Retina (tissue), 1 donor: ENCODE results near the gene ADRA2B.
A peak's percentile ranks its signal among the peaks of the same experiment; 100 is the strongest.
"Not testable (repeated sequence)": the region's sequence is repeated elsewhere in the genome, so short reads cannot be mapped to it uniquely, and the experiment has no call there.

ENCODE experiments used
- DNase-seq: peaks from one replicate; pipeline ENCODE4 v3.0.0-alpha.2; 2016

ADRA2B gene

DNA sequence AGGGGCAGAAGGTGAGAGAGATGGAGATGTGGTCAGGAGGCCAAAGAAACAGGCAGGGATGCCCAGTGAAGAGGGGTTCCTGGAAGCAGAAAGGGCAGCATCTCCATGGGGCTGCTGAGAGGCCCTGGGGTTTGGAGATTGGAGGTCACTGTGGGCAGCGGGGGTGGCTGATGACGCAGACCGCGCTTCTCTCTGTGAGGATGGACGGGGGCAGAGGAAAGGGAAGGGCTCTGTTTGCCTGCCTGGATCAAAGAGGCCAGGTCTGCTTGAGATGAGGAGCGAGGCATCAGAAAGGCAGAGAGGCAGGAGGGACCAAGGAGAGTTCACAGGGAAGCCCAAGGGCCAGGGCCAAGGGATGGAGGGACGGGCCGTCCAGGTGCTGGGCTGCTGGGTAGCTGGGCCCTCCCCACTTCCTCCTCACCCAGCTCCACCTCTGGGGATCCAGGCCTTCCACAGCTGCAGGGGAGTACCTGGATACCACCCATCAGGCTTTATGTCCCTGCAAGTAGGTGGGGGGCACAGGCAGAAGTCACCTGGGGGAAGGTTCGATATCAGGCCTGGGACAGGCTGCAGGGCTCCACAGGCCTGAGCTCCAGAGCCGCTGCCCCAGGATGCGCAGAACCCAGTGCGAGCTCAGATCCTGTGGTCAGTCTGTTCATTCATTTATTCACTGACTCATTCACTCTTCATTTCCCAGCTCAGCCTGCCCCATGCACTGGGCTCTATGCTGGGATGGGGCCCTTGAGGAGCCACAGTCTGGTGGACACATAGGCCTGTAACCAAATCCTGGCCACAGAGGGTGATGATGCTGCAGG is 30.6 kb downstream of the ADRA2B start:
- no peak for DNase-seq

DNA sequence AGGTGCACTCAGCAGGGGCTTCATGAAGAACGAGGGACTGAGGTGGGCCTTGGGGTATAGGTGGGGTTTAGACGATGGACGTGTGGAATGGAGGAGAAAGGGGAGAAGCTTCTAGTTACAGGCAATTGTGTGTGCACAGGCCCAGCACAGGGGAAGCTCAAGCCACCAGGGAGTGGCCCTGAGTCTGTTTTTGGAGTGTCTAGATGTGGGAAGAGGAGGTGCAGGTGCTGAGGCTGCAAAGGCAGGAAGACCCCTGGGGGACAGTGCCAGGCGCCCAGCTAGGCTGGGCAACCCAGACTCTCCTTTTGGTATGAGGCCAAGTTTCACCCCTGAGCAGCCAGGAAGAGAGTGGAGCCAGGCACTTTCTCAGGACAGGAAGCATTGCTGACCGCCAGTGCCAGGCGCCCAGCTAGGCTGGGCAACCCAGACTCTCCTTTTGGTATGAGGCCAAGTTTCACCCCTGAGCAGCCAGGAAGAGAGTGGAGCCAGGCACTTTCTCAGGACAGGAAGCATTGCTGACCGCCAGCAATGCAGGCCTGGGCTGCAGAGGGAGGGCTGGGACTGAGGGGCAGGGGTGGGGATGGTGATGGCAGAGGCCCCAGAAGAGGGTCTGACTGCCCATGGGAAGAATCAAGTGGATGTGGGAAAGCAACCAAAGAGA is 31.4 kb downstream of the ADRA2B start:
- not testable (repeated sequence) for DNase-seq

DNA sequence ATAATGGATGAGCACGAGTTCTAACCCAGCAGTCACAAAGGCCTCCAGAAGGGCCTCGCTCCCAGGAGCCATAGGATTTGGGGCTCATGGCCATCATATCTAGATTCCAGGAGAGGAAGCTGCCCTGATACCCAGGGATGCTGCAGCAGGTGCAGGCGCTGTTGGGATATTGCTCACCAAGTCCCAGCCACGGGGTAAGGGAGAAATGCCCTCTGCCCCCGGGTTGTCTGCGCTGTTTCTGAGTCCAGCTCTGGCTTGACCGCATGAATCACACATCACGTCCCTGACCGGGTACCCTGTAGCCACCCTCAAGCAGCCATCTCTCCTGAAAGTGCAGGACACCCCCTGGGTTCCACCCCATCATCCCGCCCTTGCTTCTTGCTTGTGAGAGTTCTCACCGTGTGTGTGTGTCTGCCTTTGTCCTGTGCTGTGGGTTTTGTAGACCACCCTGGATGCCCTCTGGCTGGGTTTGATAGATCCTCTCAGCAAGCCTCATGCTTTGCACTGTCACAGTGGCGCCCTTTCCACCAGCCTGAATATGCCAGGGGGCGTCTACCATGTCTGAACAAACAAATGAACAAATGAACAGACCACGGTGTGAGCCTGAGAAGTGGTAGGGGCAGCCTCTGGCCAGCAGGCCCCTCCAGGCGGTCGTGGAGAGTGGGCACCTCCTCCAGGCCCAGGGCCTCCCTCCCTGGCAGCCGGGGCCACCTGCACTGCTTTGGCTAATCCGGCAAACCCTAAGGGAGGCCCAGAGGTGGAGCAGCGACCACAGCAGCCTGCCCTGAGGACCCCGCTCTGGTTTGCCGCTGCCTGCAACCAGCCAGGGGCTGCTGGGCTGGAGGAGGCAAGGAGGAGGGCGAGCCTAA is 32.1 kb downstream of the ADRA2B start:
- no peak for DNase-seq

DNA sequence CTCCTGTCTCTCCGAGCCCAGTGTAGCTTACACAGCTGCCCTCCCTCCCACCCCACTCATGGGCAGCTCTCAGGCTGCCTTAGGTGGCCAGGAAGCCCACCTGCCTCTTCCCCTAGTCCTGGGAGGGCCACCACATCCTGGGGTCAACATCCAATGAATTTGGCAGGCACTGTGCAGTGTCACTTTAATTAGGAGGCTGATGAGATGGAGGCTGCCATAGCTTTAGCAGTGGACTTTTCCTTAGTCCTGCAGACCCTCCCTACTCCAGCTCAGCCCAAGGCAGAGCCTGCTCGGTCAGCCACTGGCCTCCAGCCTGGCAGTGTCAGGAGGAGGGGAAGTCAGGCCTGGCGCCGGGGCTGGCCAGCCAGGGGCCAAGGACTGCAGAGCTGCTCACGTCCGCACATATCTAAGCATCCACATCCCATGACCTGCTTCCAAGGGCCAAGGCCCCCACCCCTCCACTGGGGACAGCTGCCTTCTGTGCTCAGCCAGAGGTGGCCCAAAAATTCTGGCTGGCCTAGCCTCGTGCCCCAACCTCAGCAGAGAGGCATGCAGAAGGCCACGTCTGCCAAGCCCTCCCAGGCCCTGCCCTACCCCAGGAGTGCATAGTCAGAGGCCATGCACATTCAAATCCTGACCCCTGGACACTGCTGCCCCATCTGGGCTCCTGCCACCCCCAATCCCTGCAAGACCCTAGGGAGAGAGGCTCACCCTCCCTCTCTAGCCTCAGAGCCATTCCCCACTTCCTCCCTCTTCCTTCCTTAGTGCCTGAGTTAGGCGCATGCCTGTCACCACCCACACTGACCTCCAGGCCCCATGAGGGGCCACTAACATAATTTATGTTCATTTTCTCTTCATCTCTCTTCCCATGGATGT is 33.1 kb downstream of the ADRA2B start:
- no peak for DNase-seq

DNA sequence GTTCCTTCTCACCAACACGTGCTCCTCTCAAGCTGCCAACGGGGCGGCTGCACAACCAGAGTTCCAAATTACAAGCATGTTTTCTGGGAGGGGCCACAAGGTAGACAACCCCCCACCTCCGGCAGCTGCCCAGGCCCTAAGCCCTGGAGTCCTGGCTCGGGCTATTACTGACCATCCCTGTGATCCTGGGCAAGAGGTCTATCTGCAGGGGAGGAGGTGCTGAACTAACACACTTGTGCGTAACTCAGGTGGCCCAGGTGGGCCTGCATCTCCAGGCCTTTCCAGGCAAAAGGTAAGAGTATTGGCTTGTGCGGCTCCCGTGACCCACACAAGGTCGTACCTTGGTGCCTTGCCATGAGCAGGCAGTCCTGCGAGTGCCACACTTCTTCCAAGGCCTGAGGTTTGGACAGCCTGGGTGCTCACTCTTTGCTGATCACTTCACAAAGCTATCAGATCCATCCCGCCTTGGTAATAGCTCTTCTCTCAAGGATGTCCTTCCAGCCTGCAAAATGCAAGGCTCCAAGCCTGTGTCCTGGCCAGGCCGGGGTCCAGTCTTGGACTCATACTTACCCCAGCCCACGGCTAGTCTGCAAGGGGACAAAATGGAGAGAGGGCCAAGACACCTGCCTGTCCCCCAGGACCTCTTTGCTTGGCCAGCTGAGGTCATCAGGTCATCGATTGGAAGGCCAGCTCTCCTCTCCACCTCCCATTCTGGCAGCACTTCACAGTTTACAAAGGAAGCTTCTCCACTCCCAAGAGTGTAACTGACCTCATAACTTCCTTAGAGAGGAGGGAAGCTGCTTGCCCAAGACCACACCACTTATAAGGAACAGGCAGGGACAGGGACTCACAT is 33.9 kb downstream of the ADRA2B start:
- DNase-seq, result no peak

DNA sequence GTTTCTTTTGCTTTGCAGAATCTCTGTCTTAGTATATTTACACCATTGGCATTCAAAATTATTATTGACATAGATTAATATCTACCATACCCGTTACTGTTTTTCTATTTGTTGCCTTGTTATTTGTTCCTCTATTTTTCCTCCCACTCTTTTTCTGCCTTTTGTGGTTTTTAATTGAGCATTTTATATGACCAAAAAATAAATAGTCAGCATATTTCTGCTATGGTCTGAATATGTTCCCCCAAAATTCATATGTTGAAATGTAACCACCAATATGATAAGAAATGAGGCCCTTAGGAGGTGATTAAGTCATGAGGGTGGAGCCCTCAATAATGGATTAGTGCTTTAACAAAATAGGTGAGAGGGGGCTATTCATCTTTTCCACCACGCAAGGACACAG is 35.3 kb downstream of the ADRA2B start:
- DNase-seq, result no peak

DNA sequence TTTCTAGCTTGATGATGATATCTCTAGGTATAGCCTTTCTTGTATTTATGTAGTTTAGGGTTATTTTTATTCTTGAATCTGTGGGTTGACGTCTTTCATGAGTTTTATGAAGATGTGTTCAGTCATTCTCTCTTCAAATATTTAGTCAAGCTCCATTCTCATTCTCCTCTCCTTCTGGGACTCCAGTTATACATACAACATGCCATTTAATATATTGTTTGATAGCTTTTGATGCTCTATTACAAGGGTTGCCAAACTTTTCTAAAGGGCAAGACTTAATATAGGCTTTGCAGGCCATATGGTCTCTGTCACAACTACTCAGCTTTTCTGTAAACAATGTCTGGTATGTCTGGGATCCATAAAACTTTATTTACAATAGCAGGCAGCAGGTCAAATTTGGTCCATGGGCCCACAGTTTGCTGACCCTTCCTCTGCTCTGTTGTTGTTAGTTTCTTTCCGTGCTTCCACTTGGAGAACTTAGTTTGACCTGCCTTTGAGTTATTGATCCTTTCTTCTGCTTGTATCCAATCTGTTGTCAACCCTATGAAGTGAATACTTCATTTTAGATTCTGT is 41.1 kb downstream of the ADRA2B start:
- DNase-seq, result no peak

DNA sequence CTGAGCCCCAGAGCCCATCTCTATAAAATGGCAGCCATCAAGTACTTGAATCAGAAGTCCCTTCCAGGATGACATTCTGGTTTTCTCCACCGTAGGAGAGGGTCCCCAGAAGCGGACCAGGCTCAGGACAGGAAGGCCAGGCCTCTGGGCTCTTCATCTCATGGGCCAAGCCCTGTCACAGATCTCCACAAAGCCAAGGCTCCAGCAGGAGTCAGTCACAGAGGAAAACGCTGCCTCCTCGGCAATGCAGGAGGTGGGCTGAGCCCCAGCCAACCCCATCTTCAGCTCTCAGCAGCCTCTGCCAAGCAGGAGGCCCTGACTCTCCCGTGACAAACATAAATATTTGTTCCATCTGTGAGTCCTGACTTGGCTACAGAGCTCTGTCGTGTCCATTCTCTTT is 42.2 kb downstream of the ADRA2B start:
- no peak for DNase-seq

DNA sequence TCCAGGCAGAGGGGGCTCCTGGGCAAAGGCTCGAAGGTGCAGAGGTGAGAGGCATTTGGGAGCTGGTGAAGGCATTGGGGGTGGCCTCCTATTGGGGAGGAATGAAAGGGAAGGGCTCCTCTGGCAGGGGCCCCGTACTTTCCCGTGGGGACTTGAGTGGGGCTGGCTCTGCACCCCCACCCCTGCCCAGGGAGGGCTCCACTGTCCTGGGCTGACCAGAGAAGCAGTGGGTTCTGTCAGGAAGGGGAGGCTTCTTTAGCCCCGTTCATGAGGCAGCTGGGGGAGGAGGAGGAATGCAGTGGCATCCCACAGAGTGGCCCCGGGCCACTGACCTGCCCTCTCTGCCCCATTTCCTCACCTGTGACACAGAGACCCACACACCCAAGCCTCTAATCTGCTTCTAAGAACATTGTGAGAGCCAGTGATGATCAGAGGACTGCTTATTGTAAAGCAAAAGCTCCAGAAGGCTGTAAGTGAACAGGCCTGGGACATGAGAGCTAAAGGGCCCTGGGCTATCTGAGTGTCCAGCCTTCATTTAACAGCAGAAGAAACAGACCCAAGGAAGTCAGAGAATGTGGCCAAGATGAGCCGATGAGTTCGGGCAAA is 43.1 kb downstream of the ADRA2B start:
- no peak for DNase-seq

DNA sequence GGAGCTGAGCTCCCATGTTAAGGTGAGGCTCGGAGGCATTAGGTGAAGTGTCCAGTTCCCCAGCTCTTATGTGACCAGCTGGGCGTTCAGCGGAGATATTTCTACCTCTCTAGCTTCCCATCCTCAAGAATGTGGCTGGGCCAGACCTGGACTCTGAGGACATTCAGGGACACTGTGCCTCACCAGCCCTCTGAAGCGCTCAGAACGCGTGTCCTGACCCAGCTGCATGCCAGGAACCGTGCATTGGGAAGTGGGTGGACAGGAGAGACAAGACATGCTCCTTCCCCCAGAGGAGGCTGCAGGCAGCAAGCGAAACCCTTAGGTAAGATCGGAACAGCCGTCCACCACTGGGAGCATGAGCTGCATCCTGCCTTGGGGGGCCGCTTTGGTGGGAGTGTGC is 43.6 kb downstream of the ADRA2B start:
- DNase-seq, result no peak

DNA sequence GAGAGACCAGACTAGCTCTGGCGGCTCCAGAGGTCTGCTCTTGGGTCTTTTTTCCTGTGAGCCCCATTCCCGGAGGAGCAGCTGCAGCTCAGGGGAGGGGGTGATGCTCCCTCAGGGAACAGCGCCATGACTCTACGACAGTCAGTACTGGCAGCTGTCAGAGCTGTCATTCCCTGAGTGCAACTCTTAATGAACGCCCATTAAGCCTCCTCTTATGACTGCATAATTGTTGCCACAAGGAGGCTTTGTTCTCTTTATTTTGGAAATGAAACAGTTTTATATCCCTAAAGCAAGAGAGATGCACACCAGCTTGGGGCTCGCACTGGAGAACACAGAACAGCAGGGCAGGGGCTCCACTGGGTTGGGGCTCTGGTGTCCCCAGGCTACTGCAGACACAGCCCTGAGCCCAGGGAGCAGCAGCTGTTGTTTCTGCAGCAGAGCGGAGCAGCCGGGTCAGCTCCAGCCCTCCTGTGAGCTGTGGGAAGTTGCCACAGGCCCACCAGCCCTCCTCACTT is 44.3 kb downstream of the ADRA2B start:
- peak; percentile 76 for DNase-seq

DNA sequence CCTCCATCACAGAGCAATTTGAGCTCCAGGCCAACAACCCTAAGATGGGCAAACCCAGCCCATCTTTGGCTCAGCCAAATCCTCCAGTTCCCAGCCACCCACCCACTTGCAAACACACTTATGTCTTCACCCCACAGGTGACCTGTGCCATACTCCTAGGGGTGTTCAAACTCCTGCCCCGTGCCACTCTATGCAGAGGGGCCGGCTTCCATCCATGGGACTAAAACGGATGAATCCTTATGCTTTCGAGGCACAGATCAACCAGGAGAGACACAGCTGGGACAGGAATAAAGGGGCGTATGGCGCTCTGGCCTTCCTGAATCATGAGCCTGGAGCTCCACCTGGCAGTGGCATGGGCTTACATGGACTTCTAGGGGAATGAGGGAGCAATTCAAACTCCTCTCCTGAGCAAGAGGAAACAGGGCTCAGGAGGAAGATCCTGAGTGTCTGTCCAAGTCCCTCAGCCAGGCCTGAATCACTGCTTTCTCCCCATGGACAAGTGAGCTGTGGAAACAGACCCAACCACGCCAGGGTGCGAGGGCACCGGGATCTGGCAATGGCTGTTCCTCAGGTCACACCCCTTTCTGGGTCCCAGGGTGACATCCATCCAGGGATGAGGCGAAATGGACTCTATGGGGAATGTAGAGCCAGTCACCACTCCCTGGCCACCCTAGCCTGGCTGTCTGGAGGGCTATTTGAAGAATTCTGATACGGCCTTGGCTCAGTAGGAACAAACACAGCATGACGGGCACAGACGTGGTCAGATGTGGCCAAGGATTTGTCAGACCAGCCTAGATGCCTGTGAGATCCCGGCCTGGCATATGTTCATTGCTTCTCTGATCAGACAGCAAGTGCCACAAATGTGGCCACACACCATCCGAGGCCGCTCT is 45.0 kb downstream of the ADRA2B start:
- not testable (repeated sequence) for DNase-seq

DNA sequence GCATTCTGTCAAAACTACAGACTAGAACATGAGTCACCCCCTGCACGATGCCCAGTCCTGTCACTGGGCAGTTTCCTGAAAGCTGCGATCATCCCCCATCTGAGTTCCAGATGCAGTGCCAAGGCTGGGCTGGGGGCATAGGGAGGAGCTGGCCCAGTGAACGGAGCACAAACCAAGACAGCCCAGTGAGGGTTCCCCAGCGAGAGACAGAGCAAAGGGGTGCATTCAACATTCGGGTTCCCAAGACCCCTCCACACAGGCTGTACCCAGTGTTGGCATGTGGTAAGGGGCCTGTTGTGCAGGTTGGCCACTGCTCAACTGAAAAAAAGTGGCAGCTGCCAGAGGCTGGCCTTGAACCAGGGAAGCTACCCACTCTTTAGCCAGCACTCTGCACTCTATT is 46.0 kb downstream of the ADRA2B start:
- not testable (repeated sequence) for DNase-seq

DNA sequence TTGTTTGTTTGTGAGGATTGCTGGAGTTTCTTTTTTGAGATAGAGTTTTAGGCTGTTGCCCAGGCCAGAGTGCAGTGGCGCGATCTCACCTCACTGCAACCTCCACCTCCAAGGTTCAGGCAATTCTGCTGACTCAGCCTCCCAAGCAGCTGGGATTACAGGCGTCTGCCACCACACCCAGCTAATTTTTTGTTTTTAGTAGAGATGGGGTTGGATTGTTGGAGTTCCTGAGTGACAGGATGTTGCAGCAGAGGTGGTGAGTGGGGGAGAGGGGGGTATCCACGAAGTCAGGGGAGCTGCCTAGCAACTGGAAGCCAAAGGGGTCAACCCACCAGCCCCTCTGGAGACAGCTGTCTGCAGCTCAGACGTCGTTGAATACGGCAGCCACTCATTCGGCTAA is 46.5 kb downstream of the ADRA2B start:
- DNase-seq, result not testable (repeated sequence)

DNA sequence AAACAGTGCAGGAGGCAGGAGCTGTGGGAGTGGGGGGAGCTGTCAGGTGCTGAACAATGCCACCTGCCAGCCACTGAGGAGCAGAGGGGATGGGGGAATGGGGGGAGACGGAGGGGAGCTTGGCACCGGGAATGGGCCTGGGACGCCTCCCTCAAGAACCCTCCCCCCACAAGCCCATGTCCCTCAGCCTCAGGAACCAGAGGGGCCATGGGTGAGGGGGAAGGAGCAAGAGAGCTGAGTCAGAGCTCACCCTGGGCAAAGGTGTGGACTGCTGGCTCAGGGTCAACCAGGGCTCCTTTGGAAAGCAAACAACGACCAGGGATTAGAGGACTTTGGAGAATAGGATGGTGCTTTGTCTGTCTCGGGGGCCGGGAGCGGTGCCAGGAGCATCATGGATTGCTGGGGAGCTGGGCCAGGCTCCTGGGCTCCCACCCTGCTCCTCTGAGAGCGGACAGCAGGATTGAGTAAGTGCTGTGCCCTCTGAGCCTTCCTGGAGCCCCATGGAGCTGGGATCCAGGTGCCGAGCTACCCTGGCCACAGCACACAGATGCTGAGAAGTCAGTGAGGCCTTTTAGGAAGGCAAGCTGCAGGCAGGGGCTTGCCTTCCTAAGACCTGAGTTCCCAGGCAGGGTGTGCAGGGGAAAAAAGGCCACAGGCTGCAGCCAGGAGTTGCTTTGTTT is 48.3 kb downstream of the ADRA2B start:
- DNase-seq, result not testable (repeated sequence)

DNA sequence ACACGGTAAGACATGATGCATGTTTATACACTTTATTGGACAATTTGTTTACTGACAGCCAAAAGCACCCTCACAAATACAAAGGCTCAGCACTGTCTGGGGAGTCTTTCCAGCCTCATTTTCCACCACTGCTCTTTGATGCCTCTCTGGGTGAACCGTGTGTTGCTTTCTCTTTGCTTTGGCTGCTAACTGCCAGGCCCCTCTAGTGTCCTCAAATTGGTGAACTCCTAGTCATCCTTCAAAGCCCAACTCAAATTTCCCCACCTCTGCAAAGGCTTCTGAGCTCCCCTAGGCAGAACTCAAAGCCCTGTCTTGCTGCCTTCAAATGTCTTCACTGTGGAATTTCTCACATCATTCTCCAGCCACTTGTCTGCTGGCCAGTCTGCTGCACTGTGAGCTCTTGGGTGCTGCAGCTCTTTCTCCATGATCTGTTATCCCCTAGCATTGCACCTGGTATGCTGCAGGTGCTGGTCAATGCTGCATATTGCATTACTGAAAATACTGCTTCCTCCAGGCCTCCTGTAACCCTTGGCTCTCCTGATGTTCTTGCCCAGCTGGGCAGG is 49.2 kb downstream of the ADRA2B start:
- not testable (repeated sequence) for DNase-seq

DNA sequence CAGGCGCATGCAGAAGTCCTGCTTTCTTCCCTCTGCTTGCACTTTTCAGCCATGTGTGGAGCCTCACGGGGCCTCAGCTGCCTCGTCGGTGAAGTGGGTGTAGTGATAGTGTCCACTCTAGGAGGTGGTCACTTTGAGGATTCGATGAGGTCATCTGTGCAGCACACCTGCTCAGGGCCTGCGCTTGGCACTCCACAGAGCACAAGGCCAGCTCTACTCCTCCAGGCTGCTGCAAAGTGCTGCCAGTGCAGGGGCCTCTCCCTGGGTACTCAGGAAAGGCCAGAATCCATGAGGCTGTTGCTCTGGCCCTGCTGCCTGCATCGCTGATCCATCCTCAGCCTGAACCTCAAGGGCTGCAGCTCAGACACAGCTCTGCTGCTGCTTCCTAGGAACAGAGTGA is 49.9 kb downstream of the ADRA2B start:
- DNase-seq, result not testable (repeated sequence)

DNA sequence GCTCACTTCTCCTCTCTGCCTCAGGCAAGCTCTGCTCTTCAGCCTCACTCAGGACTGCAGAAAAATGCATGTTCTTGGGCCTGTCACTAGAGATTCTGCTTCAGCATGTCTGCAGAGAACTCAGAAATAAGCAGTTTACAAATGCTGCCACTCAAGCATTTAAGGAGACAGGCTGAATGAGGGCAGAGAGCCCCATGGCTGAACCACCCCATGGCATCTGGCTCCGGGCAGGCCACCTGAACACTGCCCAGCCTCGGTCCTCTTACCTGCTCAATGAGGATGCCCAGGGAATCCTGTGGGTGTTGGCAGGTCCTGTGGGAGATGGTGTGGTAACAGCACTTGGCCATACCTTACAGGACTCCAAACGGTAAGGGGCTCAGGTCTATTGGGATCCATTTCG is 50.4 kb downstream of the ADRA2B start:
- DNase-seq, result not testable (repeated sequence)
